Dendritic cell treated with granulocyte-macrophage colony-stimulating factor and Interleukin-4, amounts not matched to agents 40 ng/mL and 50 ng/mL, for 4 days (primary cell): ENCODE measurements around the gene EXOC1.

Experiments
- H3K27ac Mint-ChIP-seq: one replicate; pipeline ENCODE4 v1.8.0; 2022; ENCODE audit warnings: mild to moderate bottlenecking, mixed read lengths
- H3K27me3 Mint-ChIP-seq: one replicate; pipeline ENCODE4 v1.8.0; 2022; ENCODE audit warnings: mild to moderate bottlenecking, mixed read lengths
- H3K36me3 Mint-ChIP-seq: one replicate; pipeline ENCODE4 v1.8.0; 2022; ENCODE audit warnings: low read depth, mixed read lengths
- H3K4me1 Mint-ChIP-seq: one replicate; pipeline ENCODE4 v1.8.0; 2022; ENCODE audit warnings: low read depth, mixed read lengths
- H3K4me3 Mint-ChIP-seq: one replicate; pipeline ENCODE4 v1.8.0; 2022; ENCODE audit warnings: mild to moderate bottlenecking, moderate library complexity, mixed read lengths
- H3K9me3 Mint-ChIP-seq: one replicate; pipeline ENCODE4 v1.8.0; 2022; ENCODE audit warnings: mixed read lengths
- intact Hi-C: fragments of 100-400 bp; cut with micrococcal nuclease; formaldehyde crosslinking; loops from one replicate; pipeline ENCODE4 v1.15.0; 2022

EXOC1 gene

GRCh38 chr4:55896622-55897021 lies 43.2 kb downstream of the EXOC1 start:
- H3K9me3 Mint-ChIP-seq: no peaks in the 10 kb centered on the region
- H3K4me1 Mint-ChIP-seq: no peaks in the 10 kb centered on the region
- no peak overlapping the region for H3K4me3 Mint-ChIP-seq
- no peak overlapping the region for H3K27ac Mint-ChIP-seq
- H3K36me3 Mint-ChIP-seq: peaks cover 53% of the 10 kb centered on the region
- H3K27me3 Mint-ChIP-seq: no peaks in the 10 kb centered on the region
- intact Hi-C loops: no loop called here

- no peak overlapping the region for H3K4me3 Mint-ChIP-seq
- no peaks in the 10 kb centered on the region for H3K9me3 Mint-ChIP-seq
- H3K27me3 Mint-ChIP-seq: no peaks in the 10 kb centered on the region
- peak overlapping the region; percentile 11 for H3K27ac Mint-ChIP-seq
- H3K4me1 Mint-ChIP-seq: no peaks in the 10 kb centered on the region
- peaks cover 52% of the 10 kb centered on the region for H3K36me3 Mint-ChIP-seq
- intact Hi-C loops: no loop called here
Observed at GRCh38 chr4:55902677-55903076, 49.2 kb downstream of the EXOC1 start.

- intact Hi-C loops: no loop called here
- Mint-ChIP-seq H3K9me3 (no peaks in the 10 kb centered on the region), H3K36me3 (peaks cover 48% of the 10 kb centered on the region), H3K4me1 (no peaks in the 10 kb centered on the region), H3K27me3 (no peaks in the 10 kb centered on the region), H3K4me3 (no peak overlapping the region), H3K27ac (no peak overlapping the region)
Observed at GRCh38 chr4:55903577-55903976, 50.1 kb downstream of the EXOC1 start.

DNA sequence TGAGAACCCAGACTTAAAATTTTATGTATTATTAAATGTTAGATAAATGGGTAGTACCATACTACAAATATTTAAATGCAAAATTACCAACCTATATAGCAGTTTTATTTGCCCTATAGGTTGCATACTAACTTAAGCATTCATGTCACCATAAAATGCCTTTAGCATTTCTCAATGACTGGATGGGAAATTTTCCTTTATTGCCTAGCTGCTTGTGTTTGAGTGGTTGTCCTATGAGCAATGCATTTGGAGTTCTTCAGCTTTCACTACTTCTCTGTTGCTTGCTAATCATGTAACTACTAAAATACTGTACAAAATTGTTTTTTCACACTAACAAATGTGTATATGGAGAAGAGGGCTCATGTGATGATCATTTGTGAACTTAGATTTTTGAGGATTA lies 51.1 kb downstream of the EXOC1 start:
- H3K4me1 Mint-ChIP-seq: no peaks in the 10 kb centered on the region
- no peak overlapping the region for H3K27ac Mint-ChIP-seq
- intact Hi-C loops: no loop called here
- H3K4me3 Mint-ChIP-seq: no peak overlapping the region
- no peaks in the 10 kb centered on the region for H3K27me3 Mint-ChIP-seq
- H3K9me3 Mint-ChIP-seq: no peaks in the 10 kb centered on the region
- peaks cover 48% of the 10 kb centered on the region for H3K36me3 Mint-ChIP-seq

DNA sequence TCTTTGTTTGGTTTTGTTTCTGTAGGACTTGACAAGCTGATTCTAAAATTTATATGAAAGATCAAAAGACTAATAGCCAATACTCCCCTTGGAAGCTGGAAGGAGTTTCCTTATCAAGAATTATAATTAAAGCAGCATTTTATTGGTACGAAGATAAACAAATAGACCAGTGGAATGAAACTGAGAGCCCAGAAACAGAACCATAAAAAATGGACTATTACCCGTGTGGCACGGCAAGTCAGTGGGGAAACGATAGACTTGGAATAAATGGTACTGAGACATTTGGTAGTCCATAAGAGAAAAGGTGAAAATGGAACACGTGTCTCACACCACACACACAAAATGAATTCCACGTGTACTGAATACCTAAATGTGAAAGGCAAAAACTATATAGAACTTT lies 52.9 kb downstream of the EXOC1 start:
- no peaks in the 10 kb centered on the region for H3K27me3 Mint-ChIP-seq
- no peaks in the 10 kb centered on the region for H3K9me3 Mint-ChIP-seq
- H3K4me1 Mint-ChIP-seq: no peaks in the 10 kb centered on the region
- no peak overlapping the region for H3K4me3 Mint-ChIP-seq
- peaks cover 41% of the 10 kb centered on the region for H3K36me3 Mint-ChIP-seq
- no peak overlapping the region for H3K27ac Mint-ChIP-seq
- intact Hi-C loops: loop anchor here (5.0 kb wide), 1 partner anchor 41 kb away; the partner anchor contains the start of gene CEP135

DNA sequence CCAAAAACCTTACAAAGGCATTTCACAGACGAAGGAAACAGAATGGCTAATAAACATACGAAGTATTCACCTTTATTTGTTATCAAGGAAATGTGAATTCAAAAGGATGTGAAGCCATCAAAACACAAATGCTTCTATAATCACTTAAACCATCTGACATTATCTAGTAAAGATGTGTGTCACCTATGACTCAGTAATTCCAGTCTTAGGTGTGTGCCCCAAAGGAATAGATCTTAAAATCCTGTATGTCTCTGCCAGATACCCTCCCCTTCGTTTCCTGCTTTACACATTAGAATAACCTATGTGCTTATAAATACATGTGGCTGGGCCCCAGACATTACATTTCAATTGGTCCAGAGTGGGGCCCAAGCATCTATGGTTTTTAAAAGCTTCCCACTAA lies 53.5 kb downstream of the EXOC1 start:
- Mint-ChIP-seq H3K36me3 (peaks cover 41% of the 10 kb centered on the region), H3K4me3 (no peak overlapping the region)

DNA sequence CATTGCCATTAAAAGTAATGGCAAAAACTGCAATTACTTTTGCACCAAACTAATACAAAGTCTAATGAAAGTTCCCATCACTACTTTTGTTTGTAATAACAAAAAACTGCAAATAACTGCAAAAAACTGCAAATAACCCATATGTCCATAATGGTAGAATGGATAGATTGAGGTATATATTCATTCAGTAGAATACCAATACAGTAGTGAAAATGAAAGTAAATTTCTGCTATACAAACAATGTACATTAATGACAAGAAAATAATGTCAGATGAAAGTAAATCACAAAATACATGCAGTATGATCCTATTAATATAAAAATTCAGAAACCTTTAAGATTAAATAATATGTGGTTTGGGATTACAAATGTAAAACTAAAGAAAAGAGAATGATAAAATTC lies 54.0 kb downstream of the EXOC1 start:
- H3K4me3 Mint-ChIP-seq: no peak overlapping the region
- no peak overlapping the region for H3K27ac Mint-ChIP-seq
- intact Hi-C loops: loop anchor here (5.0 kb wide), 1 partner anchor 40 kb away; the partner anchor contains the start of gene CEP135
- H3K27me3 Mint-ChIP-seq: no peaks in the 10 kb centered on the region
- peaks cover 36% of the 10 kb centered on the region for H3K36me3 Mint-ChIP-seq
- no peaks in the 10 kb centered on the region for H3K9me3 Mint-ChIP-seq
- H3K4me1 Mint-ChIP-seq: no peaks in the 10 kb centered on the region

More for the DNA sequence above, 53.5 kb downstream of the EXOC1 start:
- Mint-ChIP-seq H3K27ac (no peak overlapping the region), H3K4me1 (no peaks in the 10 kb centered on the region), H3K27me3 (no peaks in the 10 kb centered on the region), H3K9me3 (no peaks in the 10 kb centered on the region)
- intact Hi-C loops: loop anchor here (5.0 kb wide), 1 partner anchor 40 kb away; the partner anchor contains the start of gene CEP135

DNA sequence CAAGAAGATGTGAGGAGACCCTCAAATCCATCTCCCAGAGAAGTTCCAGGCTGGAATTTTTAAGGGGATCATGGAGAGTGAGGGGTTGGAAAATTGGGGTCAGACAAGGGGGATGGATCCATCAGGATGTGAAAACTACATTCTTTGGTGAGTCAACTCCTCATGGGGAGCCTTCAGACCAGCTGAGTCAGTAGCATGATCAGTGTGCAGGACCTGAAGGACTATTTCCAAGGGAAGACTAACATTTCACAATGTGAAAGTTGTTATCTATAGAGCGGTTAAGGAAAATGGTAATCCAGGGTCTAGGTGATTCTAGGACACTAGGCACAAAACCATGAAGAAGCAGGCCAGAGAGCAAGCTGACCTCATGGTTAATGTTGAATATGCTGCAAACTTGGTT lies 56.7 kb downstream of the EXOC1 start:
- Mint-ChIP-seq H3K36me3 (peaks cover 19% of the 10 kb centered on the region), H3K27me3 (no peaks in the 10 kb centered on the region), H3K4me1 (no peaks in the 10 kb centered on the region), H3K4me3 (no peak overlapping the region), H3K9me3 (no peaks in the 10 kb centered on the region), H3K27ac (no peak overlapping the region)
- intact Hi-C loops: no loop called here

DNA sequence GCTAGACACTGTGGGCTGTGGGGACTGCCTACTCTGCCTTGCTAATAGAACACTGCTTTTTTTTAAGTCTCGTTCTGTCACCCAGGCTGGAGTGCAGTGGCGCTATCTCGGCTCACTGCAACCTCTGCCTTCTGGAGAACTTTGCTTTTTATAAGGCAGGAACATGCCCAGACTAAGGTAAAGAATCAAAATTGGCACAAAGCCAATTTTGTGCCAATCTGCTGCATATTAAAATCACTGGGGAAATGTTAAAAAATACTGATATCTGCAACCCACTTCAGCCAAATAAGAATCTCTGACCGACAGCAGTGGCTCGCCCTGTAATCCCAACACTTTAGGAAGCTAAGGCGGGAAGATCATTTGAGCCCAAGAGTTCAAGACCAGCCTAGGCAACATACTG lies 58.8 kb downstream of the EXOC1 start:
- no peak overlapping the region for H3K27ac Mint-ChIP-seq
- no peaks in the 10 kb centered on the region for H3K36me3 Mint-ChIP-seq
- no peaks in the 10 kb centered on the region for H3K9me3 Mint-ChIP-seq
- H3K4me1 Mint-ChIP-seq: no peaks in the 10 kb centered on the region
- intact Hi-C loops: no loop called here
- no peak overlapping the region for H3K4me3 Mint-ChIP-seq
- no peaks in the 10 kb centered on the region for H3K27me3 Mint-ChIP-seq

DNA sequence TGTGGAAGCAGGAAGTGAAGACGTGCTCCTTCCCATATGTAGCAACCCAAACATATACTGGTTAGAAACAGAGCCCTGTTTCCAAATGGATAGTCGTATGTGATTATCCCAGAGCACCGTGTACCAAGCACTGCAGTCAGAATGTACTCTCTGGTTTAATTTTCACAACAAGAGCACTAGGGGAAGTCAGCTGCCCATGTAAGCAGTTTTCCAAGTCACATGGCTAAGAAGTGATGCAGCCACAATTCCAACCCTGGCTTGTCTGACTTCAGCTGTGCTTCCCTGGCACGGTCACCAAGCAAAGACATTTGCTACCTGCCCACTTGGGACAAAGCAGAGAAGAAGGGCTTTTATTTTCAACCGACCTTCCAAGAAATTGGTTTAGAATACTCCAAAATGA lies 67.1 kb downstream of the EXOC1 start:
- no peak overlapping the region for H3K4me3 Mint-ChIP-seq
- no peaks in the 10 kb centered on the region for H3K27me3 Mint-ChIP-seq
- intact Hi-C loops: no loop called here
- no peaks in the 10 kb centered on the region for H3K9me3 Mint-ChIP-seq
- H3K36me3 Mint-ChIP-seq: no peaks in the 10 kb centered on the region
- peaks cover 6% of the 10 kb centered on the region for H3K4me1 Mint-ChIP-seq
- peak overlapping the region; percentile 48 for H3K27ac Mint-ChIP-seq

- intact Hi-C loops: no loop called here
- Mint-ChIP-seq H3K36me3 (no peaks in the 10 kb centered on the region), H3K4me1 (peaks cover 6% of the 10 kb centered on the region), H3K27me3 (no peaks in the 10 kb centered on the region), H3K4me3 (no peak overlapping the region), H3K27ac (no peak overlapping the region), H3K9me3 (no peaks in the 10 kb centered on the region)
Observed at GRCh38 chr4:55921093-55921492, 67.6 kb downstream of the EXOC1 start.

DNA sequence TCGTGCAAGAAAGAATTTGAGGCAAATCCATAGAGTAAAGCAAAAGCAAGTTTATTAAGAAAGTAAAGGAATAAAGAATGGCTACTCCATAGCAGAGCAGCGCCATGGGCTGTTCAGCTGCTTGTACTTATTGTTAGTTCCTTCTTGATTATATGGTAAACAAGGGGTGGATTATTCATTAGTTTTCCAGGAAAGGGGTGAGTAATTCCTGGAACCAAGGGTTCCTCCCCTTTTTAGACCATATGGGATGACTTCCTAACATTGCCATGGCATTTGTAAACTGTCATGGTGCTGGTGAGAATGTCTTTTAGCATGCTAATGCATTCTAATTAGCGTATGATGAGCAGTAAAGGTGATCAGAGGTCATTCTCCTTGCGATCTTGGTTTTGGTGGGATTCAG lies 71.8 kb downstream of the EXOC1 start:
- intact Hi-C loops: no loop called here
- Mint-ChIP-seq H3K36me3 (no peaks in the 10 kb centered on the region), H3K9me3 (no peaks in the 10 kb centered on the region), H3K4me1 (peaks cover 10% of the 10 kb centered on the region), H3K27ac (no peak overlapping the region), H3K4me3 (no peak overlapping the region), H3K27me3 (no peaks in the 10 kb centered on the region)

GRCh38 chr4:55926610-55927009 lies 73.2 kb downstream of the EXOC1 start:
- intact Hi-C loops: no loop called here

DNA sequence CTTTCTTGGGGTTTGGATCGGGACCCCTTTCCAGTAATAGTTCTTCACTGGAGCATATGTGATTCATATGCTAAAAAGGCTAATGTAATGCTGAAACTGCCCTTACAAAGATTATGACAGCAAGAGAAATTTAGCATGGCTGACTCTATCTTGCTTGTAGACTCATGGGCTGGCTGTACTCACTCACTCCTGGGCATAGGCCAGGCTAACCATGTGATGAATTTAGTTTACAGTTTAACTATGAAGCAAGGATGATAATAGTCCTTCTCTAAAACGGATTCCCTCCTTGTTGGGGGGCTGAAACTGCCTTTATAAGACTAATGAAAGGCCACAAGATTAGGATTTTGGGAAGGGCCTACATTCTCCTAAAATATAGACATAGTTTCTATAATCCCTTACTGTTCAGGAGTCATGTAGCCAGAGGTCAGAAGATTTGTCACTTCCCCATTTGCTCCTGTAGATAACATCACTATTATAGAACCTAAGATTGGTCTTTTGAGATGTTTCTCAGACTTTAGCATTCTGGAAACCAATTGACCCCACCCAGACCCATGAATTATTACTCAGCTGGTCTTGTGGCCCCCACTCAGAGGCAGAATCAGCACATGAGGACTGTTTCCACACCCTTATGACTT lies 74.5 kb downstream of the EXOC1 start:
- Mint-ChIP-seq H3K4me3 (no peak overlapping the region), H3K9me3 (no peaks in the 10 kb centered on the region), H3K4me1 (peaks cover 16% of the 10 kb centered on the region), H3K27me3 (no peaks in the 10 kb centered on the region), H3K27ac (no peak overlapping the region), H3K36me3 (no peaks in the 10 kb centered on the region)
- intact Hi-C loops: no loop called here

More at GRCh38 chr4:55926610-55927009, 73.2 kb downstream of the EXOC1 start:
- H3K36me3 Mint-ChIP-seq: no peaks in the 10 kb centered on the region
- no peaks in the 10 kb centered on the region for H3K9me3 Mint-ChIP-seq
- peaks cover 15% of the 10 kb centered on the region for H3K4me1 Mint-ChIP-seq
- H3K27me3 Mint-ChIP-seq: no peaks in the 10 kb centered on the region
- H3K4me3 Mint-ChIP-seq: no peak overlapping the region
- no peak overlapping the region for H3K27ac Mint-ChIP-seq

DNA sequence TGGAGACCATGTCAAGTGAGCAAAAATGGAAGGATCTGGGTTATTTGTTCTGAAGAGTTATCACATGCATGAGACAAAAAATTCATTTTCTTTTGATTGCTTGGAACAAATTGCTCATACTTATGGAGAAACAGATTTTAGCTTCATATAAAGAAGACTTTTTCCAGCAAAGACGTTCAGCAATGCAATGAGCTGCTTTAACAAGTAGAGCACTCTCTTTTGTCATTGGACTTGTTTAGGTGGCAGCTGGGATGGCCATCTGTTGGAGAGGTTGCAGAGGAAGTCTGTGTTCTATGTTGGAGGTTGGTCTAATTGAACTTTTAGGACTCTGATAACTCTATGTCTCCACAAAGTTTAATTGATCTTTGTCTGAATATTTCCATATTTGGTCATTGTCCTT lies 75.4 kb downstream of the EXOC1 start:
- H3K4me3 Mint-ChIP-seq: no peak overlapping the region

More for the DNA sequence above, 75.4 kb downstream of the EXOC1 start:
- Mint-ChIP-seq H3K27me3 (peaks cover 1% of the 10 kb centered on the region), H3K9me3 (no peaks in the 10 kb centered on the region), H3K27ac (no peak overlapping the region), H3K4me1 (peaks cover 16% of the 10 kb centered on the region), H3K36me3 (no peaks in the 10 kb centered on the region)
- intact Hi-C loops: no loop called here
